HG03025 (cell line): ENCODE results near the gene TTC21B.
"Not testable (repeated sequence)": the region's sequence is repeated elsewhere in the genome, so short reads cannot be mapped to it uniquely, and the experiment has no call there.

Experiments used
- ATAC-seq: cut with Tn5 transposase; IDR thresholded peaks from one replicate; pipeline ENCODE4 v1.9.1; 2021; ENCODE audit warnings: mild to moderate bottlenecking, moderate library complexity; ENCODE audit not compliant: unreplicated experiment, low FRiP score

Gene TTC21B

GRCh38 chr2:165889798-165890197 lies 63.8 kb downstream of the TTC21B start:
- no peak for ATAC-seq

GRCh38 chr2:165889158-165889557 lies 64.4 kb downstream of the TTC21B start:
- no peak for ATAC-seq

GRCh38 chr2:165888171-165888570 lies 65.4 kb downstream of the TTC21B start:
- ATAC-seq: no peak

- no peak for ATAC-seq
These were observed 67.0 kb downstream of the TTC21B start for GRCh38 chr2:165886487-165887146.

- ATAC-seq: peak; percentile 50
These were observed 75.7 kb downstream of the TTC21B start for GRCh38 chr2:165877565-165878550.

- ATAC-seq: no peak
These were observed 76.9 kb downstream of the TTC21B start for GRCh38 chr2:165876712-165877111.

- no peak for ATAC-seq
These were observed 77.3 kb downstream of the TTC21B start for GRCh38 chr2:165876269-165876668.

GRCh38 chr2:165874445-165875039 lies 79.0 kb downstream of the TTC21B start:
- ATAC-seq: peak; percentile 93

- no peak for ATAC-seq
These were observed 81.3 kb downstream of the TTC21B start for GRCh38 chr2:165872101-165872791.

GRCh38 chr2:165871025-165871424 lies 82.6 kb downstream of the TTC21B start:
- no peak for ATAC-seq

GRCh38 chr2:165870346-165870745 lies 83.2 kb downstream of the TTC21B start:
- no peak for ATAC-seq

- no peak for ATAC-seq
These were observed 85.4 kb downstream of the TTC21B start for GRCh38 chr2:165868211-165868610.

GRCh38 chr2:165864296-165864695 lies 89.3 kb downstream of the TTC21B start:
- ATAC-seq: no peak

GRCh38 chr2:165863810-165864261 lies 89.7 kb downstream of the TTC21B start:
- ATAC-seq: peak; percentile 77

GRCh38 chr2:165861083-165861482 lies 92.5 kb downstream of the TTC21B start:
- ATAC-seq: not testable (repeated sequence)

GRCh38 chr2:165859723-165860122 lies 93.9 kb downstream of the TTC21B start:
- ATAC-seq: not testable (repeated sequence)

GRCh38 chr2:165857876-165858275 lies 95.7 kb downstream of the TTC21B start:
- ATAC-seq: no peak

GRCh38 chr2:165852394-165852793 lies 101.2 kb downstream of the TTC21B start:
- no peak for ATAC-seq

- no peak for ATAC-seq
These were observed 106.6 kb downstream of the TTC21B start for GRCh38 chr2:165847001-165847400.

- ATAC-seq: no peak
These were observed 107.5 kb downstream of the TTC21B start for GRCh38 chr2:165846056-165846455.
